K562 (cell line): ENCODE measurements around the gene OOSP4B. TPM values are rescaled to one million over a fixed set of nuclear protein-coding genes. Genes with fewer than 3 reads are reported as not detected.

ENCODE experiments used
- ATAC-seq: fragments of 200-7000 bp; cut with Tn5 transposase; 3 replicates; pipeline ENCODE4 v1.9.1; 2020; ENCODE audit warnings: moderate library complexity
- BruUV-seq: library from RNA; stranded (reverse); fragments of 400-500 nt; replicated peaks from 2 replicates; lab custom pipeline; 2021; lab: Mats Ljungman, UMichigan
- CTCF ChIA-PET: fragments of 300-600 bp; formaldehyde crosslinking; extraction: SDS; loops from one replicate; lab custom pipeline; 2021; ENCODE audit warnings: low intra/inter-chr PET ratio; lab: Yijun Ruan, JAX
- POLR2A ChIA-PET: fragments of 300-600, 350-650 bp; sonication (Branson Sonifier 250); formaldehyde crosslinking; extraction: SDS; loops from one replicate; lab custom pipeline; 2021; ENCODE audit warnings: antibody characterized with exemption, inconsistent platforms; lab: Yijun Ruan, JAX
- DNase-seq, 4 experiments: peaks; one replicate each; pipeline versions ENCODE4 v3.0.0 to v3.0.0-alpha.2; 2011 to 2018; ENCODE audit warnings: low spot score in 3 of 4, mixed read lengths in 3 of 4; ENCODE audit errors: extremely low read depth in 1 of 4
- FAIRE-seq: peaks from 2 replicates; lab custom pipeline; 2011; peaks lifted over from hg19 to GRCh38; lab: Jason Lieb, UNC
- H2AFZ ChIP-seq: 2 replicates; pipeline ENCODE4 v1.6.0; 2011; ENCODE audit warnings: low read depth, low read length, control low read depth, inconsistent platforms
- H3K27ac ChIP-seq: fragments of 200-600 bp; 3 replicates; pipeline ENCODE4 v1.8.0; 2011; ENCODE audit warnings: low read depth, mild to moderate bottlenecking, control low read depth, inconsistent platforms, low read length, moderate library complexity, mixed read lengths; ENCODE audit errors: extremely low read depth
- H3K27me3 ChIP-seq, 2 experiments: fragments of 300-600 bp in 1 of 2; 2 replicates in 1 of 2; 3 replicates in 1 of 2; pipeline versions ENCODE4 v1.6.0 to v1.8.0; 2011; ENCODE audit warnings: inconsistent platforms in 2 of 2, low read length in 2 of 2, mild to moderate bottlenecking in 1 of 2, mixed read lengths in 1 of 2, moderate library complexity in 1 of 2; ENCODE audit not compliant: control insufficient read depth in 2 of 2, insufficient read depth in 2 of 2
- H3K36me3 ChIP-seq: fragments of 300-600 bp; 3 replicates; pipeline ENCODE4 v1.8.0; 2011; ENCODE audit warnings: mild to moderate bottlenecking, low read length, inconsistent platforms; ENCODE audit not compliant: control insufficient read depth, insufficient read depth
- H3K4me1 ChIP-seq, 2 experiments: fragments of 200-600 bp in 1 of 2; replicated peaks in 1 of 2; 2 replicates in 1 of 2; 3 replicates in 1 of 2; pipeline versions ENCODE4 v1.5.1 to v1.8.0; 2011; ENCODE audit warnings: inconsistent platforms in 2 of 2, low read length in 2 of 2, mild to moderate bottlenecking in 1 of 2, mixed read lengths in 1 of 2, moderate library complexity in 1 of 2; ENCODE audit not compliant: control insufficient read depth in 2 of 2, insufficient read depth in 2 of 2
- H3K4me2 ChIP-seq: 2 replicates; pipeline ENCODE4 v1.6.1; 2011; ENCODE audit warnings: low read length, control low read depth, inconsistent platforms, mixed read lengths; ENCODE audit not compliant: insufficient read depth
- H3K4me3 ChIP-seq: fragments of 200-600 bp; sonication (generic), shearing (Covaris generic); 2 replicates; pipeline ENCODE4 v1.5.1; 2016; ENCODE audit warnings: control low read depth, inconsistent platforms
- H3K79me2 ChIP-seq: fragments of 200-600 bp; 3 replicates; pipeline ENCODE4 v1.8.0; 2011; ENCODE audit warnings: low read length, inconsistent platforms; ENCODE audit not compliant: control insufficient read depth, insufficient read depth
- H3K9ac ChIP-seq, 2 experiments: 2 replicates each; pipeline versions ENCODE4 v1.6.0 to v1.6.1; 2011; ENCODE audit warnings: low read depth in 2 of 2, low read length in 2 of 2, control low read depth in 1 of 2, inconsistent platforms in 1 of 2, mild to moderate bottlenecking in 1 of 2, mixed read lengths in 1 of 2; ENCODE audit not compliant: insufficient read depth in 1 of 2
- H3K9me1 ChIP-seq: one replicate; pipeline ENCODE4 v1.6.0; 2011; ENCODE audit warnings: inconsistent platforms, mild to moderate bottlenecking, low read length, moderate library complexity; ENCODE audit not compliant: control insufficient read depth, insufficient read depth
- H3K9me3 ChIP-seq: replicated peaks from 2 replicates; pipeline ENCODE4 v1.5.1; 2011; ENCODE audit warnings: low read depth, low read length, inconsistent platforms; ENCODE audit not compliant: control insufficient read depth, insufficient read depth
- H4K20me1 ChIP-seq: replicated peaks from 2 replicates; pipeline ENCODE4 v1.6.1; 2011; ENCODE audit warnings: low read length, inconsistent platforms, mixed read lengths; ENCODE audit not compliant: control insufficient read depth, insufficient read depth
- CCNT2 ChIP-seq: IDR thresholded peaks from 2 replicates; pipeline ENCODE4 v1.6.1; 2011; ENCODE audit warnings: borderline replicate concordance, low read depth, mild to moderate bottlenecking, moderate library complexity, mixed read lengths, low read length; ENCODE audit not compliant: insufficient read length; ENCODE audit errors: extremely low read depth
- CHD2 ChIP-seq: IDR thresholded peaks from 2 replicates; pipeline ENCODE4 v1.6.1; 2011; ENCODE audit warnings: low read depth, low read length
- EWSR1 ChIP-seq: fragments of 450-650 bp; IDR thresholded peaks from 2 replicates; pipeline ENCODE4 v1.6.1; 2018; ENCODE audit warnings: borderline replicate concordance, mild to moderate bottlenecking, low read depth, moderate library complexity; ENCODE audit not compliant: partially characterized antibody
- HDAC2 ChIP-seq: fragments of 450-650 bp; IDR thresholded peaks from 2 replicates; pipeline ENCODE4 v1.6.1; 2016; ENCODE audit warnings: mild to moderate bottlenecking
- NELFE ChIP-seq: IDR thresholded peaks from 2 replicates; pipeline ENCODE4 v1.6.1; 2011; ENCODE audit warnings: mild to moderate bottlenecking; ENCODE audit not compliant: insufficient read depth, insufficient read length
- NEUROD1 ChIP-seq: fragments of 150-350 bp; IDR thresholded peaks from 2 replicates; pipeline ENCODE4 v1.6.1; 2014; ENCODE audit warnings: borderline replicate concordance, low read length, low read depth; ENCODE audit not compliant: partially characterized antibody
- PHF8 ChIP-seq: fragments of 200-600 bp; sonication (generic); IDR thresholded peaks from 2 replicates; pipeline ENCODE4 v1.6.1; 2012; ENCODE audit warnings: mixed run types, mild to moderate bottlenecking, inconsistent platforms, low read length, moderate library complexity, borderline replicate concordance
- PYGO2 ChIP-seq: fragments of 450-650 bp; IDR thresholded peaks from 2 replicates; pipeline ENCODE4 v1.6.1; 2016; ENCODE audit warnings: mild to moderate bottlenecking, missing genetic modification characterization, moderate library complexity, missing compliant biosample characterization
- RBBP5 ChIP-seq: fragments of 200-600 bp; sonication (generic); IDR thresholded peaks from 2 replicates; pipeline ENCODE4 v1.6.1; 2012; ENCODE audit warnings: borderline replicate concordance, mild to moderate bottlenecking, low read length, control low read depth, inconsistent platforms; ENCODE audit not compliant: insufficient read depth, poor library complexity, severe bottlenecking
- SIRT6 ChIP-seq: IDR thresholded peaks from one replicate; pipeline ENCODE4 v1.6.1; 2012; ENCODE audit warnings: low read depth, mild to moderate bottlenecking, control low read depth, inconsistent platforms, low read length, moderate library complexity
- SOX6 ChIP-seq: fragments of 450-650 bp; IDR thresholded peaks from 2 replicates; pipeline ENCODE4 v1.6.1; 2014; ENCODE audit warnings: mild to moderate bottlenecking
- TAF1 ChIP-seq: IDR thresholded peaks from 2 replicates; pipeline ENCODE4 v1.6.1; 2011; ENCODE audit warnings: mild to moderate bottlenecking, low read length, moderate library complexity; ENCODE audit not compliant: insufficient read depth, control insufficient read depth, severe bottlenecking; ENCODE audit errors: extremely low read depth
- TAF9B ChIP-seq: fragments of 450-650 bp; IDR thresholded peaks from 2 replicates; pipeline ENCODE4 v1.6.1; 2018; ENCODE audit warnings: mild to moderate bottlenecking; ENCODE audit not compliant: partially characterized antibody
- ZKSCAN1 ChIP-seq: fragments of 150-350 bp; IDR thresholded peaks from 2 replicates; pipeline ENCODE4 v1.6.1; 2016; ENCODE audit warnings: low read depth, low read length
- ZNF253 ChIP-seq: fragments of 250-450 bp; sonication (Bioruptor Pico); conservative IDR thresholded peaks from 2 replicates; pipeline ENCODE4 v1.6.1; 2021; ENCODE audit warnings: mild to moderate bottlenecking
- ZNF354B ChIP-seq: fragments of 250-450 bp; sonication (Bioruptor Pico); IDR thresholded peaks from 2 replicates; pipeline ENCODE4 v1.4.0; 2020
- WGBS: fragments of 100-300 bp; shearing (Covaris generic); methylation state at CpG from one replicate; pipeline ENCODE4 v1.1.6; 2016; ENCODE audit warnings: low coverage, mixed read lengths; ENCODE audit not compliant: insufficient coverage; ENCODE audit errors: missing lambda C conversion rate; 5-methylcytosine and 5-hydroxymethylcytosine counted together
- in situ Hi-C: fragments of 300-500 bp; cut with MboI; formaldehyde crosslinking; loops from 4 replicates; pipeline ENCODE4 v1.15.0; 2018; ENCODE audit warnings: inconsistent platforms, mixed read lengths
- intact Hi-C: fragments of 100-400 bp; cut with micrococcal nuclease; formaldehyde crosslinking; loops from 2 replicates; pipeline ENCODE4 v1.14.2; 2022
- polyA plus RNA-seq, 8 experiments: library from polyadenylated mRNA; depleted of rRNA in 4 of 8; stranded (reverse) in 5 of 8; unstranded in 3 of 8; fragments of >200 nt; fragmentation: Nextera tagmentation in 2 of 8; fragmentation: Illumina TruSeq in 1 of 8; extraction: Ambion mirVana in 2 of 8; extraction: Trizol in 1 of 8; gene quantifications; 2 replicates each; pipeline versions ENCODE4 v1.2.1 to v1.2.3, GENCODE V29; 2011 to 2014; ENCODE audit warnings: inconsistent platforms in 1 of 8, missing spikeins in 1 of 8
- total RNA-seq, 7 experiments: library from RNA; depleted of rRNA in 6 of 7; stranded (reverse); fragments of >200 nt in 6 of 7; fragmentation: Illumina TruSeq in 2 of 7; extraction: Trizol in 2 of 7; gene quantifications; 2 replicates each; pipeline versions ENCODE4 v1.2.1 to v1.2.3, GENCODE V29; 2011 to 2021; ENCODE audit warnings: low replicate concordance in 1 of 7
- TF ChIP-seq, protein P1 (sequence below), 2 experiments: fragments of 450-650 bp in 1 of 2; IDR thresholded peaks; 2 replicates each; pipeline ENCODE4 v1.6.1; 2011 to 2017; ENCODE audit warnings: low read depth in 2 of 2, antibody characterized with exemption in 1 of 2, borderline replicate concordance in 1 of 2, low read length in 1 of 2, mild to moderate bottlenecking in 1 of 2, mixed read lengths in 1 of 2; ENCODE audit not compliant: control insufficient read depth in 1 of 2
- TF ChIP-seq, protein P2 (sequence below): fragments of 450-650 bp; IDR thresholded peaks from 2 replicates; pipeline ENCODE4 v1.6.1; 2016; ENCODE audit warnings: antibody characterized with exemption

Gene OOSP4B
- total and polyA plus RNA-seq, 9 of the 15 experiments (the other 6 are each of a cell fraction or from before 2014, with no cell fraction given), result 0.10 to 0.43 (median 0.15) TPM; not detected in 5

DNA sequence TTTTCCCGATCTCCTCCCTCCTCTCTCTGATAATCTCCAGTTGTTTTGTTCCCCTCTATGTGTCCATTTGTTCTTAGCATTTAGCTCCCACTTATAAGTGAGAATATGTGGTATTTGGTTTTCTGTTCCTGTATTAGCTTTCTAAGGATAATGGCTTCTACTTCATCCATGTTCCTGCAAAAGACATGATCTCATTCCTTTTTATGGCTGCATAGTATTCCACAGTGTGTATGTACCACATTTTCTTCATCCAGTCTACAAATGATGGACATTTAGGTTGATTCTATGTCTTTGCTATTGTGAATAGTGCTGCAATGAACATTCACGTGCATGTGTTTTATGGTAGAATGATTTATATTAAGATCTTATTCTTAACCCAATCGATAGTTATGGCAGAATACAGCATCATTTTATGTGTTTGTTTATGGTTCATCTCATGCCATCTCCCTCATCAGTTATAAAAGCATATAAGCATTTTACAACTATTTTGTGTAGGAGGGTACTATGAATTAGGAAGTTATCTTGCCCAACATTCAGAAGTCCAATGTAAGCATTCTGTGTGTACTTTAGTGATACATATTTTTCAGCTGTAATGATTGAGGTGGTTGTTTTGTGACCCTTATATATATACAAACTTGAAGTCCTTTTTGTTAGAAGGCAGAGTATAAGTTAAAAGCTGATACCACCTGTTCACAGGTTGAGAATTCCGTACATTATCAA is 42.7 kb downstream of the OOSP4B start:
- Histone ChIP-seq H3K9ac (no peak overlapping the region), H3K4me2 (no peak overlapping the region), H3K9me1 (no peaks in the 10 kb centered on the region), H3K4me1 (peaks cover 3 to 35% of the 10 kb centered on the region in 2 experiments; a peak in 4 of 5 replicates), H4K20me1 (no peaks in the 10 kb centered on the region), H3K27ac (no peak overlapping the region), H3K4me3 (no peak overlapping the region), H3K27me3 (no peaks in the 10 kb centered on the region), H3K36me3 (no peaks in the 10 kb centered on the region), H3K9me3 (no peaks in the 10 kb centered on the region), H2AFZ (no peak overlapping the region), H3K79me2 (peaks cover 18% of the 10 kb centered on the region; the same call in 2 of the 3 replicates)
- intact Hi-C loops, result loop anchor here (5.0 to 10.0 kb wide), 3 partner anchors 63 to 305 kb away; partner anchors contain the start of gene STX3
- 77% methylated on average over 4 of the region's 4 CpGs for WGBS
- FAIRE-seq (no peak), ATAC-seq (no peak), DNase-seq (no peak)
- ChIA-PET POLR2A (no interaction called here), CTCF (no interaction called here)
- in situ Hi-C loops, result no loop called here
- no TSS peak for BruUV-seq
- TF ChIP-seq SOX6 (no peak), ZKSCAN1 (no peak), PHF8 (no peak), EWSR1 (no peak), TAF1 (no peak), SIRT6 (no peak), NEUROD1 (no peak), CHD2 (no peak), TAF9B (no peak), NELFE (no peak), ZNF354B (no peak), CCNT2 (no peak), RBBP5 (no peak), ZNF253 (no peak), HDAC2 (0 out of 2 replicates have a peak, but pooled peaks have one; percentile 29), PYGO2 (no peak)
- TF ChIP-seq, protein P1, sequence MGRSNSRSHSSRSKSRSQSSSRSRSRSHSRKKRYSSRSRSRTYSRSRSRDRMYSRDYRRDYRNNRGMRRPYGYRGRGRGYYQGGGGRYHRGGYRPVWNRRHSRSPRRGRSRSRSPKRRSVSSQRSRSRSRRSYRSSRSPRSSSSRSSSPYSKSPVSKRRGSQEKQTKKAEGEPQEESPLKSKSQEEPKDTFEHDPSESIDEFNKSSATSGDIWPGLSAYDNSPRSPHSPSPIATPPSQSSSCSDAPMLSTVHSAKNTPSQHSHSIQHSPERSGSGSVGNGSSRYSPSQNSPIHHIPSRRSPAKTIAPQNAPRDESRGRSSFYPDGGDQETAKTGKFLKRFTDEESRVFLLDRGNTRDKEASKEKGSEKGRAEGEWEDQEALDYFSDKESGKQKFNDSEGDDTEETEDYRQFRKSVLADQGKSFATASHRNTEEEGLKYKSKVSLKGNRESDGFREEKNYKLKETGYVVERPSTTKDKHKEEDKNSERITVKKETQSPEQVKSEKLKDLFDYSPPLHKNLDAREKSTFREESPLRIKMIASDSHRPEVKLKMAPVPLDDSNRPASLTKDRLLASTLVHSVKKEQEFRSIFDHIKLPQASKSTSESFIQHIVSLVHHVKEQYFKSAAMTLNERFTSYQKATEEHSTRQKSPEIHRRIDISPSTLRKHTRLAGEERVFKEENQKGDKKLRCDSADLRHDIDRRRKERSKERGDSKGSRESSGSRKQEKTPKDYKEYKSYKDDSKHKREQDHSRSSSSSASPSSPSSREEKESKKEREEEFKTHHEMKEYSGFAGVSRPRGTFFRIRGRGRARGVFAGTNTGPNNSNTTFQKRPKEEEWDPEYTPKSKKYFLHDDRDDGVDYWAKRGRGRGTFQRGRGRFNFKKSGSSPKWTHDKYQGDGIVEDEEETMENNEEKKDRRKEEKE (IDR thresholded peaks at IDR 0.05; ENCODE audit: borderline replicate concordance in 1 of 2, control insufficient read depth in 1 of 2, low read depth in 2 of 2, low read length in 1 of 2), result no peak
- TF ChIP-seq, protein P2, sequence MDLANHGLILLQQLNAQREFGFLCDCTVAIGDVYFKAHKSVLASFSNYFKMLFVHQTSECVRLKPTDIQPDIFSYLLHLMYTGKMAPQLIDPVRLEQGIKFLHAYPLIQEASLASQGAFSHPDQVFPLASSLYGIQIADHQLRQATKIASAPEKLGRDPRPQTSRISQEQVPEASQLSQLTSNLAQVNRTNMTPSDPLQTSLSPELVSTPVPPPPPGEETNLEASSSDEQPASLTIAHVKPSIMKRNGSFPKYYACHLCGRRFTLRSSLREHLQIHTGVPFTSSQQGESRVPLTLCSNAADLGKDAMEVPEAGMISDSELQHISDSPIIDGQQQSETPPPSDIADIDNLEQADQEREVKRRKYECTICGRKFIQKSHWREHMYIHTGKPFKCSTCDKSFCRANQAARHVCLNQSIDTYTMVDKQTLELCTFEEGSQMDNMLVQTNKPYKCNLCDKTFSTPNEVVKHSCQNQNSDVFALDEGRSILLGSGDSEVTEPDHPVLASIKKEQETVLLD, result no peak
